ENCODE data around the gene PCGF5.
"Not testable (repeated sequence)": the region's sequence is repeated elsewhere in the genome, so short reads cannot be mapped to it uniquely, and the experiment has no call there.

Gene PCGF5

GRCh38 chr10:91210435-91210834 is 10.0 kb upstream of the PCGF5 start:
- DNase-seq (ENCODE audit: low spot score): no peak

- DNase-seq (ENCODE audit: low spot score): no peak
Observed at GRCh38 chr10:91211675-91212074, 8.8 kb upstream of the PCGF5 start.

- no peak for DNase-seq (ENCODE audit: low spot score)
Observed at GRCh38 chr10:91214911-91215310, 5.6 kb upstream of the PCGF5 start.

GRCh38 chr10:91215384-91215783 is 5.1 kb upstream of the PCGF5 start:
- DNase-seq (ENCODE audit: low spot score): no peak

- DNase-seq (ENCODE audit: low spot score): peak; percentile 26
Observed at GRCh38 chr10:91219371-91220193, 881 bp upstream of the PCGF5 start.

GRCh38 chr10:91220954-91221675 is 652 bp downstream of the PCGF5 start:
- DNase-seq (ENCODE audit: low spot score): peak; percentile 26

- DNase-seq (ENCODE audit: low spot score): no peak
Observed at GRCh38 chr10:91226093-91226492, 5.6 kb downstream of the PCGF5 start.

- no peak for DNase-seq (ENCODE audit: low spot score)
Observed at GRCh38 chr10:91227576-91227975, 7.1 kb downstream of the PCGF5 start.

- DNase-seq (ENCODE audit: low spot score): no peak
Observed at GRCh38 chr10:91229683-91230082, 9.2 kb downstream of the PCGF5 start.

- no peak for DNase-seq (ENCODE audit: low spot score)
Observed at GRCh38 chr10:91238191-91238590, 17.7 kb downstream of the PCGF5 start.

- no peak for DNase-seq (ENCODE audit: low spot score)
Observed at GRCh38 chr10:91239789-91240188, 19.3 kb downstream of the PCGF5 start.

GRCh38 chr10:91242940-91243339 is 22.5 kb downstream of the PCGF5 start:
- no peak for DNase-seq (ENCODE audit: low spot score)

- DNase-seq (ENCODE audit: low spot score): no peak
Observed at GRCh38 chr10:91247360-91248111, 27.1 kb downstream of the PCGF5 start.

- no peak for DNase-seq (ENCODE audit: low spot score)
Observed at GRCh38 chr10:91249700-91250099, 29.2 kb downstream of the PCGF5 start.

GRCh38 chr10:91250341-91250740 is 29.9 kb downstream of the PCGF5 start:
- DNase-seq (ENCODE audit: low spot score): no peak

GRCh38 chr10:91251430-91252056 is 31.1 kb downstream of the PCGF5 start:
- DNase-seq (ENCODE audit: low spot score): peak; percentile 10

- DNase-seq (ENCODE audit: low spot score): no peak
Observed at GRCh38 chr10:91253300-91253699, 32.8 kb downstream of the PCGF5 start.

GRCh38 chr10:91257310-91257709 is 36.8 kb downstream of the PCGF5 start:
- DNase-seq (ENCODE audit: low spot score): no peak

- DNase-seq (ENCODE audit: low spot score): not testable (repeated sequence)
Observed at GRCh38 chr10:91260417-91260816, 40.0 kb downstream of the PCGF5 start.

GRCh38 chr10:91271886-91272285 is 51.4 kb downstream of the PCGF5 start:
- no peak for DNase-seq (ENCODE audit: low spot score)

GRCh38 chr10:91284486-91285090 is 64.1 kb downstream of the PCGF5 start:
- no peak for DNase-seq (ENCODE audit: low spot score)

- DNase-seq (ENCODE audit: low spot score): no peak
Observed at GRCh38 chr10:91286572-91286971, 66.1 kb downstream of the PCGF5 start.
